COLO668 (cell line): ENCODE measurements around the gene NFE2.
"Not testable (repeated sequence)": the region's sequence is repeated elsewhere in the genome, so short reads cannot be mapped to it uniquely, and the experiment has no call there.

Experiments used
- DNase-seq: peaks from one replicate; lab custom pipeline; 2025; ENCODE audit not compliant: unreplicated experiment; lab: John Stamatoyannopoulos, UW

Gene NFE2

GRCh38 chr12:54300732-54301427 lies at the start of gene NFE2:
Gene NFE2, minus strand, starts transcription at chr12:54301015. Its CDS starts 5,767 bp downstream, at chr12:54295248.
- peak; percentile 39 for DNase-seq

GRCh38 chr12:54349679-54350078 lies 48.9 kb upstream of the NFE2 start:
- DNase-seq, result no peak

GRCh38 chr12:54349036-54349435 lies 48.2 kb upstream of the NFE2 start:
- no peak for DNase-seq

- DNase-seq, result no peak
Observed at GRCh38 chr12:54341378-54342300, 40.8 kb upstream of the NFE2 start.

GRCh38 chr12:54340846-54341245 lies 40.0 kb upstream of the NFE2 start:
- DNase-seq, result no peak

GRCh38 chr12:54338698-54339296 lies 38.0 kb upstream of the NFE2 start:
- no peak for DNase-seq

GRCh38 chr12:54337854-54338650 lies 37.2 kb upstream of the NFE2 start:
- no peak for DNase-seq

GRCh38 chr12:54337280-54337842 lies 36.5 kb upstream of the NFE2 start:
- DNase-seq, result no peak

- DNase-seq, result no peak
Observed at GRCh38 chr12:54333420-54334034, 32.7 kb upstream of the NFE2 start.

GRCh38 chr12:54331461-54331860 lies 30.6 kb upstream of the NFE2 start:
- DNase-seq, result no peak

- no peak for DNase-seq
Observed at GRCh38 chr12:54330442-54330841, 29.6 kb upstream of the NFE2 start.

GRCh38 chr12:54329759-54330158 lies 28.9 kb upstream of the NFE2 start:
- no peak for DNase-seq

- no peak for DNase-seq
Observed at GRCh38 chr12:54328595-54329337, 28.0 kb upstream of the NFE2 start.

- peak; percentile 0 for DNase-seq
Observed at GRCh38 chr12:54325442-54326109, 24.8 kb upstream of the NFE2 start.

GRCh38 chr12:54324617-54325441 lies 24.0 kb upstream of the NFE2 start, which contains the start of gene COPZ1:
Gene COPZ1, plus strand, starts transcription at chr12:54325131. Its CDS starts 33 bp downstream, at chr12:54325164.
- peak; percentile 94 for DNase-seq

- DNase-seq, result no peak
Observed at GRCh38 chr12:54321363-54321762, 20.5 kb upstream of the NFE2 start.

GRCh38 chr12:54312309-54312708 lies 11.5 kb upstream of the NFE2 start:
- not testable (repeated sequence) for DNase-seq

GRCh38 chr12:54311051-54311450 lies 10.2 kb upstream of the NFE2 start:
- DNase-seq, result no peak
